HepG2 (cell line): ENCODE measurements around the gene CIAO2A. TPM values are rescaled to one million over a fixed set of nuclear protein-coding genes. Genes with fewer than 3 reads are reported as not detected.
A peak's percentile ranks its signal among the peaks of the same experiment; 100 is the strongest.

Experiments used
- AGO1 ChIP-seq: fragments of 200-400 bp; formaldehyde crosslinking; IDR thresholded peaks from 2 replicates; pipeline ENCODE4 v1.6.1; 2017; ENCODE audit warnings: mild to moderate bottlenecking, low read depth, low read length, moderate library complexity; ENCODE audit not compliant: poor library complexity, severe bottlenecking
- BORCS8-MEF2B ChIP-seq: sonication (generic); formaldehyde crosslinking; IDR thresholded peaks from 2 replicates; pipeline ENCODE4 v1.8.0; 2022; ENCODE audit warnings: mild to moderate bottlenecking, missing genetic modification reagents
- CEBPB ChIP-seq: IDR thresholded peaks from 2 replicates; pipeline ENCODE4 v1.6.1; 2011; ENCODE audit warnings: low read depth, low read length, improper control_type of control experiment, borderline replicate concordance
- CEBPZ ChIP-seq: IDR thresholded peaks from 2 replicates; pipeline ENCODE4 v1.6.1; 2012; ENCODE audit warnings: low read length, improper control_type of control experiment
- ELK4 ChIP-seq: sonication (generic); formaldehyde crosslinking; IDR thresholded peaks from 2 replicates; pipeline ENCODE4 v1.9.0; 2021; ENCODE audit warnings: missing genetic modification reagents, borderline replicate concordance
- HNF4G ChIP-seq, 2 experiments: sonication (generic) in 1 of 2; formaldehyde crosslinking in 1 of 2; IDR thresholded peaks; 2 replicates each; pipeline versions ENCODE4 v1.4.0 to v1.6.1; 2011 to 2020; ENCODE audit warnings: borderline replicate concordance in 2 of 2, low read depth in 2 of 2, mild to moderate bottlenecking in 2 of 2, low read length in 1 of 2, missing genetic modification reagents in 1 of 2, moderate library complexity in 1 of 2
- JUNB ChIP-seq: sonication (generic); formaldehyde crosslinking; IDR thresholded peaks from 2 replicates; pipeline ENCODE4 v1.8.0; 2022; ENCODE audit warnings: missing genetic modification reagents, mild to moderate bottlenecking, borderline replicate concordance
- MTA1 ChIP-seq: sonication (generic); formaldehyde crosslinking; IDR thresholded peaks from 2 replicates; pipeline ENCODE4 v1.4.0; 2020; ENCODE audit warnings: missing genetic modification reagents, mild to moderate bottlenecking, borderline replicate concordance
- SAP130 ChIP-seq: IDR thresholded peaks from 2 replicates; pipeline ENCODE4 v1.6.1; 2016; ENCODE audit warnings: low read depth
- ZC3H4 ChIP-seq: sonication (generic); formaldehyde crosslinking; IDR thresholded peaks from 2 replicates; pipeline ENCODE4 v1.4.0; 2020; ENCODE audit warnings: missing genetic modification reagents, borderline replicate concordance
- ZNF235 ChIP-seq: sonication (generic); formaldehyde crosslinking; IDR thresholded peaks from 2 replicates; pipeline ENCODE4 v1.8.1; 2023; ENCODE audit warnings: mild to moderate bottlenecking, missing genetic modification reagents, borderline replicate concordance
- ZNF510 ChIP-seq: sonication (generic); formaldehyde crosslinking; IDR thresholded peaks from 2 replicates; pipeline ENCODE4 v1.4.0; 2020; ENCODE audit warnings: low read depth, mild to moderate bottlenecking, missing genetic modification reagents
- ZNF557 ChIP-seq: sonication (generic); formaldehyde crosslinking; IDR thresholded peaks from 2 replicates; pipeline ENCODE4 v1.4.0; 2020; ENCODE audit warnings: missing genetic modification reagents
- ZNF607 ChIP-seq: sonication (generic); formaldehyde crosslinking; IDR thresholded peaks from 2 replicates; pipeline ENCODE4 v1.5.1; 2020; ENCODE audit warnings: missing genetic modification reagents, mild to moderate bottlenecking, borderline replicate concordance
- ZNF660 ChIP-seq: sonication (generic); formaldehyde crosslinking; IDR thresholded peaks from 2 replicates; pipeline ENCODE4 v1.5.1; 2020; ENCODE audit warnings: mild to moderate bottlenecking, low read depth, missing genetic modification reagents, borderline replicate concordance
- ZNF800 ChIP-seq: sonication (generic); formaldehyde crosslinking; IDR thresholded peaks from 2 replicates; pipeline ENCODE4 v1.4.0; 2020; ENCODE audit warnings: missing genetic modification reagents
- ZSCAN30 ChIP-seq: sonication (generic); formaldehyde crosslinking; IDR thresholded peaks from 2 replicates; pipeline ENCODE4 v1.5.0; 2020; ENCODE audit warnings: mild to moderate bottlenecking, missing genetic modification reagents
- polyA plus RNA-seq, 8 experiments: library from polyadenylated mRNA; depleted of rRNA in 3 of 8; stranded (reverse) in 7 of 8; unstranded in 1 of 8; fragments of >200 nt; fragmentation: Illumina TruSeq in 4 of 8; extraction: Trizol in 4 of 8; gene quantifications; 2 replicates each; pipeline versions ENCODE4 v1.2.1 to v1.2.3, GENCODE V29; 2011 to 2016; ENCODE audit warnings: low read depth in 4 of 8, missing spikeins in 1 of 8, mixed read lengths in 1 of 8; ENCODE audit not compliant: insufficient read depth in 1 of 8
- total RNA-seq, 5 experiments: library from RNA; depleted of rRNA; stranded (reverse); fragments of >200 nt; fragmentation: Illumina TruSeq; extraction: Trizol; gene quantifications; 2 replicates each; pipeline ENCODE4 v1.2.3, GENCODE V29; 2016; ENCODE audit warnings: low read depth in 1 of 5
- TF ChIP-seq, protein P1 (sequence below): sonication (generic); formaldehyde crosslinking; IDR thresholded peaks from 2 replicates; pipeline ENCODE4 v1.5.0; 2020; ENCODE audit warnings: mild to moderate bottlenecking, missing genetic modification reagents

CIAO2A gene
- total and polyA plus RNA-seq, 2 of the 13 experiments (the other 11 are each of a cell fraction or from before 2014, with no cell fraction given): 83.0 to 100 TPM

GRCh38 chr15:64093627-64094417, at the start of gene CIAO2A (continued):
- TF ChIP-seq ZNF800 (CRISPR knock-in tag): 0 out of 2 replicates have a peak, but pooled peaks have one; percentile 12
- no peak for TF ChIP-seq ZNF660 (CRISPR knock-in tag)
- TF ChIP-seq CEBPZ: no peak
- no peak for TF ChIP-seq CEBPB
- peak; percentile 75 for TF ChIP-seq SAP130 (CRISPR knock-in tag)
- TF ChIP-seq ZSCAN30 (CRISPR knock-in tag): no peak
- TF ChIP-seq, protein P1, sequence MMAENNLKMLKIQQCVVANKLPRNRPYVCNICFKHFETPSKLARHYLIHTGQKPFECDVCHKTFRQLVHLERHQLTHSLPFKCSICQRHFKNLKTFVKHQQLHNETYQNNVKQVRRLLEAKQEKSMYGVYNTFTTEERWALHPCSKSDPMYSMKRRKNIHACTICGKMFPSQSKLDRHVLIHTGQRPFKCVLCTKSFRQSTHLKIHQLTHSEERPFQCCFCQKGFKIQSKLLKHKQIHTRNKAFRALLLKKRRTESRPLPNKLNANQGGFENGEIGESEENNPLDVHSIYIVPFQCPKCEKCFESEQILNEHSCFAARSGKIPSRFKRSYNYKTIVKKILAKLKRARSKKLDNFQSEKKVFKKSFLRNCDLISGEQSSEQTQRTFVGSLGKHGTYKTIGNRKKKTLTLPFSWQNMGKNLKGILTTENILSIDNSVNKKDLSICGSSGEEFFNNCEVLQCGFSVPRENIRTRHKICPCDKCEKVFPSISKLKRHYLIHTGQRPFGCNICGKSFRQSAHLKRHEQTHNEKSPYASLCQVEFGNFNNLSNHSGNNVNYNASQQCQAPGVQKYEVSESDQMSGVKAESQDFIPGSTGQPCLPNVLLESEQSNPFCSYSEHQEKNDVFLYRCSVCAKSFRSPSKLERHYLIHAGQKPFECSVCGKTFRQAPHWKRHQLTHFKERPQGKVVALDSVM (CRISPR knock-in tag): no peak
- TF ChIP-seq ELK4 (CRISPR knock-in tag): no peak
- TF ChIP-seq ZNF557 (CRISPR knock-in tag): 0 out of 2 replicates have a peak, but pooled peaks have one; percentile 66
- no peak for TF ChIP-seq ZNF510
- TF ChIP-seq HNF4G (IDR thresholded peaks at IDR 0.05; ENCODE audit: borderline replicate concordance, low read depth, low read length): no peak
- no peak for TF ChIP-seq HNF4G (CRISPR knock-in tag; IDR thresholded peaks at IDR 0.05; ENCODE audit: borderline replicate concordance, low read depth)
- TF ChIP-seq BORCS8-MEF2B (CRISPR knock-in tag): no peak
- no peak for TF ChIP-seq ZC3H4 (CRISPR knock-in tag)
- peak; percentile 45; the same call in 1 of the 2 replicates for TF ChIP-seq ZNF607 (CRISPR knock-in tag)
- no peak for TF ChIP-seq AGO1
- no peak for TF ChIP-seq MTA1
- no peak for TF ChIP-seq ZNF235
- TF ChIP-seq JUNB (CRISPR knock-in tag): no peak
